ENCODE results near the gene WDR93.

DNA sequence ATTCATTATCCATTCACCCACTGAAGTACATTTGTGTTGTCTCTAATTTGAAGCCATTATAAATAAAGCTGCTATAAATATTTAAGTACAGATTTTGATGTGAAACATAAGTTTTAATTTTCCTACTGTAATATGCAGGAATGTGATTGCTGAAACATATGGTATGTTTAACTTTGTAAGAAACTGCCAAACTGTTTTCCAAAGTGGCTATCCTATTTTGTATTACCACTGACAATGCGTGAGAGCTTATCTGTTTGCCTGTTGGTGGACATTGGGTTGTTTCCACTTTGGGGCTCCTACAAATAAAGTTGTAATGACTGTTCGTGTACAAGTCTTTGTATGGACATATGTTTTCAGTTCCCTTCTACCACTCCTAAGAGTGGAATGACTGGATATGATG, 2.5 kb downstream of the WDR93 start:
- TF ChIP-seq, protein P1, sequence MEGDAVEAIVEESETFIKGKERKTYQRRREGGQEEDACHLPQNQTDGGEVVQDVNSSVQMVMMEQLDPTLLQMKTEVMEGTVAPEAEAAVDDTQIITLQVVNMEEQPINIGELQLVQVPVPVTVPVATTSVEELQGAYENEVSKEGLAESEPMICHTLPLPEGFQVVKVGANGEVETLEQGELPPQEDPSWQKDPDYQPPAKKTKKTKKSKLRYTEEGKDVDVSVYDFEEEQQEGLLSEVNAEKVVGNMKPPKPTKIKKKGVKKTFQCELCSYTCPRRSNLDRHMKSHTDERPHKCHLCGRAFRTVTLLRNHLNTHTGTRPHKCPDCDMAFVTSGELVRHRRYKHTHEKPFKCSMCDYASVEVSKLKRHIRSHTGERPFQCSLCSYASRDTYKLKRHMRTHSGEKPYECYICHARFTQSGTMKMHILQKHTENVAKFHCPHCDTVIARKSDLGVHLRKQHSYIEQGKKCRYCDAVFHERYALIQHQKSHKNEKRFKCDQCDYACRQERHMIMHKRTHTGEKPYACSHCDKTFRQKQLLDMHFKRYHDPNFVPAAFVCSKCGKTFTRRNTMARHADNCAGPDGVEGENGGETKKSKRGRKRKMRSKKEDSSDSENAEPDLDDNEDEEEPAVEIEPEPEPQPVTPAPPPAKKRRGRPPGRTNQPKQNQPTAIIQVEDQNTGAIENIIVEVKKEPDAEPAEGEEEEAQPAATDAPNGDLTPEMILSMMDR (IDR thresholded peaks at IDR 0.05) = no peak
- TF ChIP-seq POLR2A (IDR thresholded peaks at IDR 0.05) = no peak
